WTC11 (cell line): Measurements from ENCODE around the gene ANKMY1. TPM values are rescaled to one million over a fixed set of nuclear protein-coding genes. Genes with fewer than 3 reads are reported as not detected.

Source experiments
- ATAC-seq: fragments of 200-7000 bp; cut with Tn5 transposase; 2 replicates; pipeline ENCODE4 v1.10.0; 2021; ENCODE audit warnings: mild to moderate bottlenecking, moderate library complexity
- CTCF ChIA-PET: fragments of 300-600 bp; sonication (Branson Sonifier 250); formaldehyde crosslinking; loops from one replicate; lab custom pipeline; 2021; ENCODE audit warnings: antibody characterized with exemption; lab: Charles Lee
- POLR2A ChIA-PET: fragments of 350-600 bp; sonication (Branson Sonifier 250); formaldehyde crosslinking; loops from one replicate; lab custom pipeline; 2021; ENCODE audit warnings: antibody characterized with exemption; lab: Charles Lee
- DNase-seq: peaks from one replicate; pipeline ENCODE4 v3.0.0; 2021; ENCODE audit warnings: low spot score
- H3K27ac Mint-ChIP-seq: 2 replicates; pipeline ENCODE4 v1.8.0; 2021; ENCODE audit warnings: mixed read lengths
- H3K27me3 Mint-ChIP-seq: 2 replicates; pipeline ENCODE4 v1.8.0; 2021; ENCODE audit warnings: low read depth, mild to moderate bottlenecking, moderate library complexity, mixed read lengths
- H3K36me3 Mint-ChIP-seq: 2 replicates; pipeline ENCODE4 v1.8.0; 2021; ENCODE audit warnings: mixed read lengths
- H3K4me1 Mint-ChIP-seq: 2 replicates; pipeline ENCODE4 v1.8.0; 2022; ENCODE audit warnings: mixed read lengths
- H3K4me3 Mint-ChIP-seq: 2 replicates; pipeline ENCODE4 v1.8.0; 2021; ENCODE audit warnings: mild to moderate bottlenecking, moderate library complexity, mixed read lengths
- H3K9me3 Mint-ChIP-seq: 2 replicates; pipeline ENCODE4 v1.8.0; 2021; ENCODE audit warnings: mixed read lengths
- AR ChIP-seq: fragments of 250-450 bp; sonication (Bioruptor Pico); IDR thresholded peaks from 2 replicates; pipeline ENCODE4 v1.9.0; 2021; ENCODE audit warnings: mild to moderate bottlenecking
- ARID4B ChIP-seq: sonication (generic); formaldehyde crosslinking; IDR thresholded peaks from 2 replicates; pipeline ENCODE4 v1.8.0; 2023; ENCODE audit warnings: missing genetic modification reagents, mild to moderate bottlenecking, borderline replicate concordance
- ELF4 ChIP-seq: sonication (generic); formaldehyde crosslinking; IDR thresholded peaks from 2 replicates; pipeline ENCODE4 v1.8.1; 2022; ENCODE audit warnings: low read depth, mild to moderate bottlenecking, moderate library complexity, missing genetic modification reagents
- KAT7 ChIP-seq: sonication (generic); formaldehyde crosslinking; IDR thresholded peaks from 2 replicates; pipeline ENCODE4 v1.8.1; 2023; ENCODE audit warnings: missing genetic modification reagents, mild to moderate bottlenecking, borderline replicate concordance
- NR1H2 ChIP-seq: sonication (generic); formaldehyde crosslinking; IDR thresholded peaks from 2 replicates; pipeline ENCODE4 v1.9.0; 2021; ENCODE audit warnings: mild to moderate bottlenecking, moderate library complexity, missing genetic modification reagents
- NR2C2 ChIP-seq: sonication (generic); formaldehyde crosslinking; IDR thresholded peaks from 2 replicates; pipeline ENCODE4 v1.8.0; 2022; ENCODE audit warnings: mild to moderate bottlenecking, missing genetic modification reagents
- PREB ChIP-seq: sonication (generic); formaldehyde crosslinking; IDR thresholded peaks from 2 replicates; pipeline ENCODE4 v1.8.1; 2022; ENCODE audit warnings: mild to moderate bottlenecking, missing genetic modification reagents, moderate library complexity, borderline replicate concordance
- ZBTB21 ChIP-seq: sonication (generic); formaldehyde crosslinking; IDR thresholded peaks from 2 replicates; pipeline ENCODE4 v1.8.1; 2023; ENCODE audit warnings: mild to moderate bottlenecking, missing genetic modification reagents, borderline replicate concordance
- ZBTB43 ChIP-seq: sonication (generic); formaldehyde crosslinking; IDR thresholded peaks from 2 replicates; pipeline ENCODE4 v1.8.1; 2023; ENCODE audit warnings: mild to moderate bottlenecking, missing genetic modification reagents
- ZNF219 ChIP-seq: sonication (generic); formaldehyde crosslinking; IDR thresholded peaks from 2 replicates; pipeline ENCODE4 v1.8.0; 2023; ENCODE audit warnings: missing genetic modification reagents, mild to moderate bottlenecking, borderline replicate concordance
- ZNF232 ChIP-seq: sonication (generic); formaldehyde crosslinking; IDR thresholded peaks from 2 replicates; pipeline ENCODE4 v1.8.0; 2022; ENCODE audit warnings: mild to moderate bottlenecking, missing genetic modification reagents
- ZNF396 ChIP-seq: fragments of 250-450 bp; sonication (Bioruptor Pico); IDR thresholded peaks from 2 replicates; pipeline ENCODE4 v1.8.0; 2021; ENCODE audit warnings: mild to moderate bottlenecking, moderate library complexity, borderline replicate concordance
- ZNF416 ChIP-seq: fragments of 250-450 bp; sonication (Bioruptor Pico); IDR thresholded peaks from 2 replicates; pipeline ENCODE4 v1.9.0; 2021; ENCODE audit warnings: mild to moderate bottlenecking, inconsistent platforms
- ZNF423 ChIP-seq: fragments of 250-450 bp; sonication (Bioruptor Pico); IDR thresholded peaks from 2 replicates; pipeline ENCODE4 v2.1.2; 2022; ENCODE audit warnings: mild to moderate bottlenecking, moderate library complexity
- ZNF671 ChIP-seq: fragments of 250-450 bp; sonication (Bioruptor Pico); IDR thresholded peaks from 2 replicates; pipeline ENCODE4 v1.8.0; 2021; ENCODE audit warnings: mild to moderate bottlenecking
- total RNA-seq: library from RNA; stranded (reverse); gene quantifications from 3 replicates; pipeline ENCODE4 v1.2.3, GENCODE V29; 2021
- TF ChIP-seq, protein P1 (sequence below): sonication (generic); formaldehyde crosslinking; IDR thresholded peaks from 2 replicates; pipeline ENCODE4 v1.8.1; 2023; ENCODE audit warnings: mild to moderate bottlenecking, missing genetic modification reagents, borderline replicate concordance
- TF ChIP-seq, protein P2 (sequence below): sonication (generic); formaldehyde crosslinking; IDR thresholded peaks from 2 replicates; pipeline ENCODE4 v1.8.0; 2022; ENCODE audit warnings: mild to moderate bottlenecking, missing genetic modification reagents

Gene ANKMY1
- total RNA-seq, 1 experiment from 2014 or later: 4.6 TPM

DNA sequence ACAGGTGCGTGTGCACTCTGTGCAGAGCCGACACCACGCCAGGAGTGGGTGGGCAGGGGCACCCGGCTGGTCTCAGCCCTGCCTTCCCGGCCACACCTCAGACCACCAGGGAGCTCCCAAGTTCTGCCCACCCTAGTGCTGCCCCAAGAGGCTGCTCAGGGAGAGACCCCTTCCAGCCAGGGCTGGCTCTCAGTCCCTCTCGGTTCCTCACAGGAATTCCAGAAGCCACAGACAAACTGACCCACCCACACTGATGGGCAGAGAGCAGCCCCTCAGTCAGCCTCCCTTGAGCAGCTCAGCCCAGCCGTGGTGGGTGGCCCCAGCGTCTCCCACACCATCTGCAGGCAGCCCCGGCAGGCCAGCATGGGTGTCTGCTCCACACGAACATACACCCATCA lies 88.5 kb downstream of the ANKMY1 start (continued):
- TF ChIP-seq, protein P1, sequence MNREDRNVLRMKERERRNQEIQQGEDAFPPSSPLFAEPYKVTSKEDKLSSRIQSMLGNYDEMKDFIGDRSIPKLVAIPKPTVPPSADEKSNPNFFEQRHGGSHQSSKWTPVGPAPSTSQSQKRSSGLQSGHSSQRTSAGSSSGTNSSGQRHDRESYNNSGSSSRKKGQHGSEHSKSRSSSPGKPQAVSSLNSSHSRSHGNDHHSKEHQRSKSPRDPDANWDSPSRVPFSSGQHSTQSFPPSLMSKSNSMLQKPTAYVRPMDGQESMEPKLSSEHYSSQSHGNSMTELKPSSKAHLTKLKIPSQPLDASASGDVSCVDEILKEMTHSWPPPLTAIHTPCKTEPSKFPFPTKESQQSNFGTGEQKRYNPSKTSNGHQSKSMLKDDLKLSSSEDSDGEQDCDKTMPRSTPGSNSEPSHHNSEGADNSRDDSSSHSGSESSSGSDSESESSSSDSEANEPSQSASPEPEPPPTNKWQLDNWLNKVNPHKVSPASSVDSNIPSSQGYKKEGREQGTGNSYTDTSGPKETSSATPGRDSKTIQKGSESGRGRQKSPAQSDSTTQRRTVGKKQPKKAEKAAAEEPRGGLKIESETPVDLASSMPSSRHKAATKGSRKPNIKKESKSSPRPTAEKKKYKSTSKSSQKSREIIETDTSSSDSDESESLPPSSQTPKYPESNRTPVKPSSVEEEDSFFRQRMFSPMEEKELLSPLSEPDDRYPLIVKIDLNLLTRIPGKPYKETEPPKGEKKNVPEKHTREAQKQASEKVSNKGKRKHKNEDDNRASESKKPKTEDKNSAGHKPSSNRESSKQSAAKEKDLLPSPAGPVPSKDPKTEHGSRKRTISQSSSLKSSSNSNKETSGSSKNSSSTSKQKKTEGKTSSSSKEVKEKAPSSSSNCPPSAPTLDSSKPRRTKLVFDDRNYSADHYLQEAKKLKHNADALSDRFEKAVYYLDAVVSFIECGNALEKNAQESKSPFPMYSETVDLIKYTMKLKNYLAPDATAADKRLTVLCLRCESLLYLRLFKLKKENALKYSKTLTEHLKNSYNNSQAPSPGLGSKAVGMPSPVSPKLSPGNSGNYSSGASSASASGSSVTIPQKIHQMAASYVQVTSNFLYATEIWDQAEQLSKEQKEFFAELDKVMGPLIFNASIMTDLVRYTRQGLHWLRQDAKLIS (CRISPR knock-in tag): no peak
- TF ChIP-seq KAT7 (no peak), ZNF219 (CRISPR knock-in tag) (no peak), ZNF396 (CRISPR knock-in tag) (no peak), ZBTB21 (CRISPR knock-in tag) (no peak), ZNF423 (CRISPR knock-in tag) (no peak), NR2C2 (CRISPR knock-in tag) (no peak), ZNF416 (CRISPR knock-in tag) (no peak), ZBTB43 (CRISPR knock-in tag) (no peak), NR1H2 (no peak)
- TF ChIP-seq, protein P2, sequence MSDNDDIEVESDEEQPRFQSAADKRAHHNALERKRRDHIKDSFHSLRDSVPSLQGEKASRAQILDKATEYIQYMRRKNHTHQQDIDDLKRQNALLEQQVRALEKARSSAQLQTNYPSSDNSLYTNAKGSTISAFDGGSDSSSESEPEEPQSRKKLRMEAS: no peak

DNA sequence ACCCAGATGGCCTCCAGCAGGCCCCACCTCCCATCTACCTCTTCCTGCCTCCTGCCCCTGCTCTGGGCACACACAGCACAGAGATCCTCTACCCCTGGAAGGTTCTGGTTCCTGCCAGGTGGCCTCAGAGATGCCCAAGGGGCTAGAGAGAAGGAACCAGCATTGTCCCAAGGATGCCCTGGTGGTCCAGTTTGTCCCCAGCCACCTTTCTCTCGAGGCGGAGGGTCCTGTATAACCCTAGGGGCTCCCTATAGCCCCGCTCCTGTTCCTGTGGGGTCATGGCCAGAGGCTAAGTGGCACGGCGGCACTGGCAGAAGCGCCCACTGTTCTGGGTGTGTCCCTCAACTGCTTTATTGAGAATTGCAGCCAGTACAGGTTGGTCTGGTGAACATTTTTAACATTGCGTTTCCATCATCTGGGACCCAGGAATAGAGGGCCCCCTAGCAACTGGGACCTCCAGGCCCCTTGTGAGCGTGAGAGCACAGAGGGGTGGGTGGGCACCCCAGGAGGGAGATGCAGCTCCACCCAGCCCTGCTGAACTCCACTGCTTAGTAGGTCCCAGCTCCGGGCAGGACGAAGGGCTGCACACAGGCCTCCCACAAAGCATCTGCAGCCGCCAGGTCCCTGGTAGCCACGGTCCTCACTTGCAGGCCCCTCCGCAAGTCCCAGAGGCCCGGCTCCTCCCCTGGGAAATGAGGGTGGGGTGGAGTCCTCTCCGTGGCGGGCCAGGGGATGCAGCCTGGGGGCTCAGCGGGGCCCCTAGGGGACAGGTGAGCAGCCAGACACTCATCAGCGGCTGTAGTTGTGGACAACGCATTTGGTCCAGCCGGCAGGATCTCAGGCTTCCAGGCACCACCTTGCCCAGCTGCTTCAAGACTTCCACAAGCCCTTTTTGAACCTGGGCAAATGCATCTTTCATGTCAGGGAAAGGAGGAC lies 89.2 kb downstream of the ANKMY1 start:
- TF ChIP-seq ZNF232 (CRISPR knock-in tag): no peak
- no peak for TF ChIP-seq ARID4B
- no peak for TF ChIP-seq ZNF671 (CRISPR knock-in tag)
- no peak for TF ChIP-seq AR (CRISPR knock-in tag)
- no peak for TF ChIP-seq ELF4 (CRISPR knock-in tag)
- no peak for TF ChIP-seq PREB (CRISPR knock-in tag)
- DNase-seq (peak; percentile 14), ATAC-seq (no peak)
- peaks cover 6% of the 10 kb centered on the region for H3K9me3 Mint-ChIP-seq
- POLR2A ChIA-PET: no interaction called here
- H3K4me1 Mint-ChIP-seq: no peaks in the 10 kb centered on the region
- no peak overlapping the region for H3K4me3 Mint-ChIP-seq
- H3K36me3 Mint-ChIP-seq: peaks cover 7% of the 10 kb centered on the region
- CTCF ChIA-PET: interaction anchor here (0.6 to 1.3 kb wide), 6 partner anchors 10 to 235 kb away, joined by 3 to 6 read pairs (median 4); no protein-coding TSS in a partner anchor
- peaks cover 33% of the 10 kb centered on the region for H3K27me3 Mint-ChIP-seq
- H3K27ac Mint-ChIP-seq: no peak overlapping the region
